HepG2 (cell line): ENCODE measurements around the gene ABCA4. TPM values are rescaled to one million over a fixed set of nuclear protein-coding genes. Genes with fewer than 3 reads are reported as not detected.

Experiments used
- ATAC-seq: fragments of 200-7000 bp; cut with Tn5 transposase; 3 replicates; pipeline ENCODE4 v1.9.1; 2020; ENCODE audit warnings: mild to moderate bottlenecking, moderate library complexity
- BruUV-seq: library from RNA; stranded (reverse); fragments of 400-500 nt; replicated peaks from 2 replicates; lab custom pipeline; 2021; lab: Mats Ljungman, UMichigan
- CTCF ChIA-PET: fragments of 300-600 bp; formaldehyde crosslinking; extraction: SDS; loops from one replicate; lab custom pipeline; 2021; ENCODE audit warnings: low total read pairs, inconsistent platforms, low intra/inter-chr PET ratio; lab: Yijun Ruan, JAX
- POLR2A ChIA-PET: fragments of 350-600 bp; sonication (Branson Sonifier 250); formaldehyde crosslinking; loops from one replicate; lab custom pipeline; 2020; ENCODE audit warnings: antibody characterized with exemption, inconsistent platforms; lab: Yijun Ruan, JAX
- DNase-seq: peaks from one replicate; pipeline ENCODE4 v3.0.0-alpha.2; 2015; ENCODE audit warnings: low spot score
- FAIRE-seq: peaks from 3 replicates; lab custom pipeline; 2011; peaks lifted over from hg19 to GRCh38; lab: Jason Lieb, UNC
- H2AFZ ChIP-seq: one replicate; pipeline ENCODE4 v1.6.1; 2011; ENCODE audit warnings: low read length, inconsistent platforms
- H3K27ac ChIP-seq: fragments of 300-600 bp; 3 replicates; pipeline ENCODE4 v1.8.0; 2011; ENCODE audit warnings: mixed run types, mild to moderate bottlenecking, mixed read lengths, low read length, inconsistent platforms; ENCODE audit not compliant: insufficient read depth; ENCODE audit errors: extremely low read length
- H3K27me3 ChIP-seq, 2 experiments: fragments of 200-600 bp in 1 of 2; 2 replicates in 1 of 2; 3 replicates in 1 of 2; pipeline versions ENCODE4 v1.6.0 to v1.8.0; 2011; ENCODE audit warnings: low read length in 2 of 2, mild to moderate bottlenecking in 2 of 2, moderate library complexity in 2 of 2, inconsistent platforms in 1 of 2; ENCODE audit not compliant: insufficient read depth in 2 of 2, control insufficient read depth in 1 of 2
- H3K36me3 ChIP-seq, 2 experiments: fragments of 200-600 bp in 1 of 2; replicated peaks in 1 of 2; 2 replicates in 1 of 2; 3 replicates in 1 of 2; pipeline versions ENCODE4 v1.5.1 to v1.8.0; 2011; ENCODE audit warnings: low read length in 2 of 2, inconsistent platforms in 1 of 2; ENCODE audit not compliant: insufficient read depth in 2 of 2, control insufficient read depth in 1 of 2
- H3K4me1 ChIP-seq: 2 replicates; pipeline ENCODE4 v1.5.1; 2012; ENCODE audit warnings: low read length, inconsistent platforms; ENCODE audit not compliant: insufficient read depth
- H3K4me2 ChIP-seq: 2 replicates; pipeline ENCODE4 v1.6.0; 2011; ENCODE audit warnings: low read depth, low read length, inconsistent platforms
- H3K4me3 ChIP-seq, 3 experiments: fragments of 200-600 bp in 1 of 3; sonication (generic), shearing (Covaris generic) in 1 of 3; replicated peaks in 1 of 3; 2 replicates each; pipeline ENCODE4 v1.5.1; 2011 to 2016; ENCODE audit warnings: low read length in 3 of 3, inconsistent platforms in 2 of 3, low read depth in 2 of 3, mild to moderate bottlenecking in 2 of 3, control low read depth in 1 of 3, mixed read lengths in 1 of 3; ENCODE audit not compliant: insufficient read depth in 1 of 3
- H3K79me2 ChIP-seq: one replicate; pipeline ENCODE4 v1.6.1; 2011; ENCODE audit warnings: low read length, inconsistent platforms; ENCODE audit not compliant: insufficient read depth
- H3K9ac ChIP-seq: 2 replicates; pipeline ENCODE4 v1.6.0; 2011; ENCODE audit warnings: mild to moderate bottlenecking, low read depth, low read length, inconsistent platforms; ENCODE audit not compliant: insufficient read depth
- H3K9me3 ChIP-seq: 2 replicates; pipeline ENCODE4 v1.5.1; 2012; ENCODE audit warnings: mild to moderate bottlenecking, low read length
- H4K20me1 ChIP-seq: 2 replicates; pipeline ENCODE4 v1.6.0; 2011; ENCODE audit warnings: inconsistent platforms, mild to moderate bottlenecking, low read length, moderate library complexity; ENCODE audit not compliant: insufficient read depth
- KLF11 ChIP-seq: IDR thresholded peaks from 2 replicates; pipeline ENCODE4 v1.6.1; 2016; ENCODE audit warnings: missing compliant biosample characterization
- MTERF4 ChIP-seq: sonication (generic); formaldehyde crosslinking; IDR thresholded peaks from 2 replicates; pipeline ENCODE4 v1.8.0; 2023; ENCODE audit warnings: mild to moderate bottlenecking, missing genetic modification reagents
- NFYC ChIP-seq: IDR thresholded peaks from 2 replicates; pipeline ENCODE4 v1.6.1; 2016; ENCODE audit warnings: missing genetic modification reagents, missing compliant biosample characterization
- PHB2 ChIP-seq: fragments of 450-650 bp; IDR thresholded peaks from 2 replicates; pipeline ENCODE4 v1.6.1; 2018; ENCODE audit not compliant: partially characterized antibody
- POGK ChIP-seq: sonication (generic); formaldehyde crosslinking; conservative IDR thresholded peaks from 2 replicates; pipeline ENCODE4 v1.8.0; 2022; ENCODE audit warnings: mild to moderate bottlenecking, moderate library complexity, missing genetic modification reagents
- PRMT3 ChIP-seq: sonication (generic); formaldehyde crosslinking; IDR thresholded peaks from 2 replicates; pipeline ENCODE4 v1.8.1; 2022; ENCODE audit warnings: low read depth, mild to moderate bottlenecking, moderate library complexity, missing genetic modification reagents, borderline replicate concordance
- REPIN1 ChIP-seq: sonication (generic); formaldehyde crosslinking; IDR thresholded peaks from 2 replicates; pipeline ENCODE4 v1.8.0; 2022; ENCODE audit warnings: missing genetic modification reagents, low read depth, mild to moderate bottlenecking, borderline replicate concordance
- TBX2 ChIP-seq: sonication (generic); formaldehyde crosslinking; IDR thresholded peaks from 2 replicates; pipeline ENCODE4 v1.5.0; 2020; ENCODE audit warnings: missing genetic modification reagents, mild to moderate bottlenecking, borderline replicate concordance
- ZBTB33 ChIP-seq: sonication (generic); formaldehyde crosslinking; IDR thresholded peaks from 2 replicates; pipeline ENCODE4 v1.4.0; 2020; ENCODE audit warnings: missing genetic modification reagents
- ZNF292 ChIP-seq: sonication (generic); formaldehyde crosslinking; IDR thresholded peaks from 2 replicates; pipeline ENCODE4 v1.8.1; 2022; ENCODE audit warnings: mild to moderate bottlenecking, low read depth, missing genetic modification reagents, borderline replicate concordance
- ZNF414 ChIP-seq: sonication (generic); formaldehyde crosslinking; IDR thresholded peaks from 2 replicates; pipeline ENCODE4 v1.5.0; 2020; ENCODE audit warnings: missing genetic modification reagents
- ZNF570 ChIP-seq: sonication (generic); formaldehyde crosslinking; IDR thresholded peaks from 2 replicates; pipeline ENCODE4 v1.4.0; 2020; ENCODE audit warnings: mild to moderate bottlenecking, missing genetic modification reagents, borderline replicate concordance
- ZNF589 ChIP-seq: sonication (generic); formaldehyde crosslinking; conservative IDR thresholded peaks from 2 replicates; pipeline ENCODE4 v1.8.0; 2022; ENCODE audit warnings: mild to moderate bottlenecking, moderate library complexity, missing genetic modification reagents
- ZNF605 ChIP-seq: sonication (generic); formaldehyde crosslinking; IDR thresholded peaks from 2 replicates; pipeline ENCODE4 v1.8.0; 2022; ENCODE audit warnings: mild to moderate bottlenecking, missing genetic modification reagents
- ZNF703 ChIP-seq: sonication (generic); formaldehyde crosslinking; IDR thresholded peaks from 2 replicates; pipeline ENCODE4 v1.5.1; 2020; ENCODE audit warnings: missing genetic modification reagents, mild to moderate bottlenecking, moderate library complexity, borderline replicate concordance
- ZUFSP ChIP-seq: sonication (generic); formaldehyde crosslinking; IDR thresholded peaks from 2 replicates; pipeline ENCODE4 v1.9.0; 2021; ENCODE audit warnings: missing genetic modification reagents, mild to moderate bottlenecking, borderline replicate concordance
- WGBS: methylation state at CpG from one replicate; pipeline ENCODE4 v1.1.6; 2017; ENCODE audit warnings: low lambda C conversion rate; 5-methylcytosine and 5-hydroxymethylcytosine counted together
- in situ Hi-C: cut with HindIII; loops from 2 replicates; pipeline ENCODE4 v1.10.0; 2017; ENCODE audit warnings: low pct_unique_long_range_greater_than_20kb; ENCODE audit not compliant: extremely low pct_ligation_motif_present
- intact Hi-C: fragments of 100-400 bp; cut with micrococcal nuclease; formaldehyde crosslinking; loops from one replicate; pipeline ENCODE4 v1.10.0; 2022; ENCODE audit not compliant: unreplicated experiment
- polyA plus RNA-seq, 8 experiments: library from polyadenylated mRNA; depleted of rRNA in 3 of 8; stranded (reverse) in 7 of 8; unstranded in 1 of 8; fragments of >200 nt; fragmentation: Illumina TruSeq in 4 of 8; extraction: Trizol in 4 of 8; gene quantifications; 2 replicates each; pipeline versions ENCODE4 v1.2.1 to v1.2.3, GENCODE V29; 2011 to 2016; ENCODE audit warnings: low read depth in 4 of 8, missing spikeins in 1 of 8, mixed read lengths in 1 of 8; ENCODE audit not compliant: insufficient read depth in 1 of 8
- total RNA-seq, 5 experiments: library from RNA; depleted of rRNA; stranded (reverse); fragments of >200 nt; fragmentation: Illumina TruSeq; extraction: Trizol; gene quantifications; 2 replicates each; pipeline ENCODE4 v1.2.3, GENCODE V29; 2016; ENCODE audit warnings: low read depth in 1 of 5

ABCA4 gene
- total and polyA plus RNA-seq, 2 of the 13 experiments (the other 11 are each of a cell fraction or from before 2014, with no cell fraction given): 0.24 to 0.67 TPM

GRCh38 chr1:94142022-94142421, 21.1 kb upstream of the ABCA4 start:
- Histone ChIP-seq H3K27ac (no peak overlapping the region), H3K36me3 (no peaks in the 10 kb centered on the region), H3K4me3 (no peak overlapping the region), H3K9me3 (no peaks in the 10 kb centered on the region), H2AFZ (no peak overlapping the region), H4K20me1 (no peaks in the 10 kb centered on the region), H3K27me3 (no peaks in the 10 kb centered on the region; a peak in 1 of 5 replicates), H3K79me2 (no peaks in the 10 kb centered on the region), H3K4me1 (peaks cover 13% of the 10 kb centered on the region), H3K4me2 (no peak overlapping the region), H3K9ac (no peak overlapping the region)
- CTCF ChIA-PET: no interaction called here
- no peak for DNase-seq
- no peak for FAIRE-seq
- POLR2A ChIA-PET: no interaction called here
- TF ChIP-seq PHB2 (no peak), MTERF4 (CRISPR knock-in tag) (no peak), POGK (no peak), ZNF570 (CRISPR knock-in tag) (no peak), ZNF605 (no peak), ZNF589 (no peak), ZNF414 (no peak), KLF11 (no peak), ZNF703 (CRISPR knock-in tag) (no peak), ZNF292 (no peak), ZBTB33 (CRISPR knock-in tag) (no peak), NFYC (CRISPR knock-in tag) (no peak), PRMT3 (CRISPR knock-in tag) (no peak), REPIN1 (no peak), ZUFSP (CRISPR knock-in tag) (no peak), TBX2 (CRISPR knock-in tag) (no peak)
- in situ Hi-C loops (no loop called here), intact Hi-C loops (no loop called here)
- WGBS: 43% methylated on average over 1 of the region's 1 CpG
- BruUV-seq: no TSS peak
- no peak for ATAC-seq
